Neural cell (in vitro differentiated cells): ENCODE data around the gene NOC2L.

Experiments used
- CTCF ChIP-seq: fragments of 450-650 bp; IDR thresholded peaks from 2 replicates; pipeline ENCODE4 v1.5.1; 2014; ENCODE audit warnings: antibody characterized with exemption, mild to moderate bottlenecking, moderate library complexity; ENCODE audit not compliant: poor library complexity, severe bottlenecking
- EP300 ChIP-seq: fragments of 450-650 bp; conservative IDR thresholded peaks from 2 replicates; pipeline ENCODE4 v1.6.1; 2014; ENCODE audit warnings: antibody characterized with exemption, mild to moderate bottlenecking, moderate library complexity; ENCODE audit not compliant: poor library complexity, severe bottlenecking
- EZH2 ChIP-seq: fragments of 200-600, 300-800 bp; shearing (Covaris generic), sonication (generic); IDR thresholded peaks from 2 replicates; pipeline ENCODE4 v1.6.1; 2014; ENCODE audit warnings: antibody characterized with exemption, low read length, borderline replicate concordance, mild to moderate bottlenecking; ENCODE audit not compliant: insufficient read depth, poor library complexity, severe bottlenecking
- TF ChIP-seq, protein P1 (sequence below): IDR thresholded peaks from 2 replicates; pipeline ENCODE4 v1.6.1; 2012; ENCODE audit warnings: borderline replicate concordance

DNA sequence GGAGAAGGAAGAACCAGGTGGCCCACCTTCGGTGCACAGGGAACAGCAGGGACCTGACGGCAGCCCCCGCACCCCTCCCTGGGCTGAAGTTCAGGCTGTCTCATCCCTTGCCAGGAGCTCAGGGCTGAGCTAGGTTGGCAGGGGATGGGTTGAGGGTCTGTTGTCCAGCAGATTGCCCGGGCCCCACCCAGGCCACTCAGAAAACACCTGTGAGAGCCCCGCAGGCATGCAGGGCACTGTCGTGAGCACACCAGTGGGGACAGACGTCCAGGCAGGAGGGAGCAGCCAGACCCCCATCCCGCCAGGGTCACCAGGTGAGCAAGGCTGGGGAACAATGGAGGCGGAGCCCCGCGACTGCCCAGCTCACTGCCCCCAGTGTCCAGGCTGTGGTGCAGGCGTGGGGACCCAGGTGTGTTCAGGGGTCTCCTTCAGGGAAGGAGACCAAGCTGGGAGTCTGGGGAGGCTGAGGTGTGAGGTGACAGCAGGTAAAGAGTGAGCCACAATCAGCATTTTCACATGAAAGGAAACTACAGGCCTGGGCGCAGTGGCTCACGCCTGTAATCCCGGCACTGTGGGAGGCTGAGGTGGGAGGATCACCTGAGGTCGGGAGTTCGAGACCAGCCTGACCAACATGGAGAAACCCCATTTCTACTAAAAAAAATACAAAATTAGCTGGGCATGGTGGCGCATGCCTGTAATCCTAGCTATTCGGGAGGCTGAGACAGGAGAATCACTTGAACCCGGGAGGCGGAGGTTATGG lies 44.7 kb downstream of the NOC2L start:
- TF ChIP-seq CTCF (no peak), EP300 (no peak), EZH2 (no peak)
- TF ChIP-seq, protein P1, sequence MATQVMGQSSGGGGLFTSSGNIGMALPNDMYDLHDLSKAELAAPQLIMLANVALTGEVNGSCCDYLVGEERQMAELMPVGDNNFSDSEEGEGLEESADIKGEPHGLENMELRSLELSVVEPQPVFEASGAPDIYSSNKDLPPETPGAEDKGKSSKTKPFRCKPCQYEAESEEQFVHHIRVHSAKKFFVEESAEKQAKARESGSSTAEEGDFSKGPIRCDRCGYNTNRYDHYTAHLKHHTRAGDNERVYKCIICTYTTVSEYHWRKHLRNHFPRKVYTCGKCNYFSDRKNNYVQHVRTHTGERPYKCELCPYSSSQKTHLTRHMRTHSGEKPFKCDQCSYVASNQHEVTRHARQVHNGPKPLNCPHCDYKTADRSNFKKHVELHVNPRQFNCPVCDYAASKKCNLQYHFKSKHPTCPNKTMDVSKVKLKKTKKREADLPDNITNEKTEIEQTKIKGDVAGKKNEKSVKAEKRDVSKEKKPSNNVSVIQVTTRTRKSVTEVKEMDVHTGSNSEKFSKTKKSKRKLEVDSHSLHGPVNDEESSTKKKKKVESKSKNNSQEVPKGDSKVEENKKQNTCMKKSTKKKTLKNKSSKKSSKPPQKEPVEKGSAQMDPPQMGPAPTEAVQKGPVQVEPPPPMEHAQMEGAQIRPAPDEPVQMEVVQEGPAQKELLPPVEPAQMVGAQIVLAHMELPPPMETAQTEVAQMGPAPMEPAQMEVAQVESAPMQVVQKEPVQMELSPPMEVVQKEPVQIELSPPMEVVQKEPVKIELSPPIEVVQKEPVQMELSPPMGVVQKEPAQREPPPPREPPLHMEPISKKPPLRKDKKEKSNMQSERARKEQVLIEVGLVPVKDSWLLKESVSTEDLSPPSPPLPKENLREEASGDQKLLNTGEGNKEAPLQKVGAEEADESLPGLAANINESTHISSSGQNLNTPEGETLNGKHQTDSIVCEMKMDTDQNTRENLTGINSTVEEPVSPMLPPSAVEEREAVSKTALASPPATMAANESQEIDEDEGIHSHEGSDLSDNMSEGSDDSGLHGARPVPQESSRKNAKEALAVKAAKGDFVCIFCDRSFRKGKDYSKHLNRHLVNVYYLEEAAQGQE: no peak
